ENCODE results near the gene GTPBP4. TPM values are rescaled to one million over a fixed set of nuclear protein-coding genes. Genes with fewer than 3 reads are reported as not detected.

The GTPBP4 gene
- total and polyA plus RNA-seq, 2 of the 13 experiments (the other 11 are each of a cell fraction or from before 2014, with no cell fraction given) = 24.1 to 85.5 TPM

GRCh38 chr10:987870-988666 lies at the start of gene GTPBP4 (continued):
- TF ChIP-seq HMGXB4 (CRISPR knock-in tag; IDR thresholded peaks at IDR 0.05; ENCODE audit: borderline replicate concordance in 1 of 2, low read depth in 1 of 2) = peak; percentile 89 to 94
- peak; percentile 86 for TF ChIP-seq ZNF543 (CRISPR knock-in tag; IDR thresholded peaks at IDR 0.05)
- peak; percentile 98 for TF ChIP-seq ARID4A (CRISPR knock-in tag; IDR thresholded peaks at IDR 0.05; ENCODE audit: borderline replicate concordance)
- no peak for TF ChIP-seq SATB2 (CRISPR knock-in tag; IDR thresholded peaks at IDR 0.05)
- TF ChIP-seq ISX (CRISPR knock-in tag; conservative IDR thresholded peaks at IDR 0.05) = no peak
- TF ChIP-seq SRSF9 (IDR thresholded peaks at IDR 0.05; ENCODE audit: borderline replicate concordance, insufficient read depth, low read depth, low read length, poor library complexity, severe bottlenecking) = no peak
- peak; percentile 69; the same call in 1 of the 2 replicates for TF ChIP-seq HOXA5 (CRISPR knock-in tag; IDR thresholded peaks at IDR 0.05)
- TF ChIP-seq EHMT2 (IDR thresholded peaks at IDR 0.05; ENCODE audit: borderline replicate concordance, low read depth, low read length) = no peak
- no peak for TF ChIP-seq MLLT10 (CRISPR knock-in tag; IDR thresholded peaks at IDR 0.05)
- no peak for TF ChIP-seq NFE2L2 (IDR thresholded peaks at IDR 0.05; ENCODE audit: low read length)
- TF ChIP-seq SAFB2 (CRISPR knock-in tag; IDR thresholded peaks at IDR 0.05; ENCODE audit: borderline replicate concordance, low read depth) = no peak
- no peak for TF ChIP-seq ZNF3 (CRISPR knock-in tag; IDR thresholded peaks at IDR 0.05)
- TF ChIP-seq UBTF (CRISPR knock-in tag; IDR thresholded peaks at IDR 0.05) = peak; percentile 66
- TF ChIP-seq ELK4 (CRISPR knock-in tag; IDR thresholded peaks at IDR 0.05; ENCODE audit: borderline replicate concordance) = no peak
- no peak for TF ChIP-seq ZNF326 (CRISPR knock-in tag; IDR thresholded peaks at IDR 0.05; ENCODE audit: borderline replicate concordance)
- TF ChIP-seq NONO (IDR thresholded peaks at IDR 0.05) = no peak
- TF ChIP-seq NONO (CRISPR knock-in tag; conservative IDR thresholded peaks at IDR 0.05) = peak; percentile 60
- no peak for TF ChIP-seq ZNF275 (CRISPR knock-in tag; IDR thresholded peaks at IDR 0.05; ENCODE audit: borderline replicate concordance)

Data from HepG2 (cell line).